Cardiac fibroblast (primary cell): ENCODE measurements around the gene ARMH3.

ENCODE experiments used
- DNase-seq, 2 donors: peaks; one replicate each; pipeline versions ENCODE4 v3.0.0 to v3.0.0-alpha.2; 2010; ENCODE audit warnings: low read depth in 2 of 2
- H3K4me3 ChIP-seq, 2 donors: replicated peaks in 1 of 2; 1 replicate in 1 of 2; 2 replicates in 1 of 2; pipeline ENCODE4 v1.5.1; 2011; ENCODE audit warnings: low read depth in 2 of 2, low read length in 2 of 2, mild to moderate bottlenecking in 2 of 2, moderate library complexity in 1 of 2
- CTCF ChIP-seq: IDR thresholded peaks from one replicate; pipeline ENCODE4 v1.5.1; 2011; ENCODE audit warnings: low read depth, mild to moderate bottlenecking, low read length, inconsistent platforms

ARMH3 gene

GRCh38 chr10:102004376-102004775 lies 51.6 kb downstream of the ARMH3 start:
- DNase-seq = peak; percentile 66 to 75
- no peak for TF ChIP-seq CTCF
- H3K4me3 ChIP-seq = no peak overlapping the region

- DNase-seq = peak; percentile 59 to 84
- no peak overlapping the region for H3K4me3 ChIP-seq
- no peak for TF ChIP-seq CTCF
These were observed 52.4 kb downstream of the ARMH3 start for GRCh38 chr10:102003541-102003940.

GRCh38 chr10:102001435-102002068 lies 54.4 kb downstream of the ARMH3 start:
- no peak for TF ChIP-seq CTCF
- no peak overlapping the region for H3K4me3 ChIP-seq
- no peak for DNase-seq

- peak in 1 of 2 donors; percentile 19 for DNase-seq
- TF ChIP-seq CTCF = no peak
- H3K4me3 ChIP-seq = no peak overlapping the region
These were observed 58.2 kb downstream of the ARMH3 start for GRCh38 chr10:101997803-101998202.

GRCh38 chr10:101995451-101996063 lies 60.4 kb downstream of the ARMH3 start:
- TF ChIP-seq CTCF = no peak
- H3K4me3 ChIP-seq = no peak overlapping the region
- DNase-seq = peak; percentile 25 to 64

- no peak overlapping the region for H3K4me3 ChIP-seq
- DNase-seq = no peak
- TF ChIP-seq CTCF = no peak
These were observed 62.2 kb downstream of the ARMH3 start for GRCh38 chr10:101993651-101994200.
